Nephron (organoid): ENCODE data around the gene KLHL22.

Experiments
- H3K27ac Mint-ChIP-seq, 3 experiments: 2 replicates each; pipeline ENCODE4 v1.8.0; 2020; ENCODE audit warnings: mixed read lengths in 3 of 3, mild to moderate bottlenecking in 2 of 3, moderate library complexity in 1 of 3
- H3K27me3 Mint-ChIP-seq: 2 replicates; pipeline ENCODE4 v1.8.0; 2021; ENCODE audit warnings: low read depth, mild to moderate bottlenecking, moderate library complexity, mixed read lengths
- H3K36me3 Mint-ChIP-seq: 2 replicates; pipeline ENCODE4 v1.8.0; 2020; ENCODE audit warnings: low read depth, mixed read lengths
- H3K4me1 Mint-ChIP-seq: 2 replicates; pipeline ENCODE4 v1.8.0; 2020; ENCODE audit warnings: mixed read lengths
- H3K4me3 Mint-ChIP-seq, 3 experiments: 2 replicates each; pipeline ENCODE4 v1.8.0; 2020; ENCODE audit warnings: mild to moderate bottlenecking in 3 of 3, mixed read lengths in 3 of 3, moderate library complexity in 2 of 3
- H3K9me3 Mint-ChIP-seq: 2 replicates; pipeline ENCODE4 v1.8.0; 2020; ENCODE audit warnings: mixed read lengths
- CTCF ChIP-seq, 3 experiments: fragments of 200-600 bp; sonication (generic); IDR thresholded peaks; one replicate each; pipeline ENCODE4 v1.5.0; 2021; ENCODE audit warnings: antibody characterized with exemption in 3 of 3; ENCODE audit not compliant: unreplicated experiment in 3 of 3

KLHL22 gene

GRCh38 chr22:20406686-20407408, 88.7 kb downstream of the KLHL22 start:
- Mint-ChIP-seq H3K36me3 (peaks cover 49% of the 10 kb centered on the region), H3K9me3 (no peaks in the 10 kb centered on the region), H3K27ac (no peak overlapping the region), H3K4me1 (no peaks in the 10 kb centered on the region), H3K4me3 (no peak overlapping the region), H3K27me3 (no peaks in the 10 kb centered on the region)
- no peak for TF ChIP-seq CTCF (IDR thresholded peaks at IDR 0.05; ENCODE audit: unreplicated experiment in 3 of 3)

- no peak overlapping the region for H3K4me3 Mint-ChIP-seq
- H3K36me3 Mint-ChIP-seq, result peaks cover 54% of the 10 kb centered on the region
- H3K4me1 Mint-ChIP-seq, result no peaks in the 10 kb centered on the region
- H3K9me3 Mint-ChIP-seq, result no peaks in the 10 kb centered on the region
- no peaks in the 10 kb centered on the region for H3K27me3 Mint-ChIP-seq
- no peak overlapping the region for H3K27ac Mint-ChIP-seq
- TF ChIP-seq CTCF (IDR thresholded peaks at IDR 0.05; ENCODE audit: unreplicated experiment in 3 of 3), result no peak
These were observed 89.5 kb downstream of the KLHL22 start for GRCh38 chr22:20405931-20406685.

GRCh38 chr22:20405291-20405930, 90.2 kb downstream of the KLHL22 start:
- Mint-ChIP-seq H3K4me3 (no peak overlapping the region), H3K9me3 (no peaks in the 10 kb centered on the region), H3K27ac (no peak overlapping the region), H3K27me3 (no peaks in the 10 kb centered on the region), H3K4me1 (no peaks in the 10 kb centered on the region), H3K36me3 (peaks cover 57% of the 10 kb centered on the region)
- TF ChIP-seq CTCF (IDR thresholded peaks at IDR 0.05; ENCODE audit: unreplicated experiment in 3 of 3), result no peak

- no peak overlapping the region for H3K4me3 Mint-ChIP-seq
- H3K36me3 Mint-ChIP-seq, result peaks cover 59% of the 10 kb centered on the region
- no peak overlapping the region for H3K27ac Mint-ChIP-seq
- H3K4me1 Mint-ChIP-seq, result peaks cover 1% of the 10 kb centered on the region
- no peaks in the 10 kb centered on the region for H3K9me3 Mint-ChIP-seq
- TF ChIP-seq CTCF (IDR thresholded peaks at IDR 0.05; ENCODE audit: unreplicated experiment in 3 of 3), result no peak
- H3K27me3 Mint-ChIP-seq, result peaks cover under 1% of the 10 kb centered on the region
These were observed 90.7 kb downstream of the KLHL22 start for GRCh38 chr22:20404881-20405280.

GRCh38 chr22:20403779-20404140, 91.8 kb downstream of the KLHL22 start:
- peaks cover 8% of the 10 kb centered on the region for H3K4me1 Mint-ChIP-seq
- H3K4me3 Mint-ChIP-seq, result no peak overlapping the region
- no peaks in the 10 kb centered on the region for H3K9me3 Mint-ChIP-seq
- no peak overlapping the region for H3K27ac Mint-ChIP-seq
- H3K27me3 Mint-ChIP-seq, result peaks cover 4% of the 10 kb centered on the region
- TF ChIP-seq CTCF (IDR thresholded peaks at IDR 0.05; ENCODE audit: unreplicated experiment in 3 of 3), result no peak
- peaks cover 57% of the 10 kb centered on the region for H3K36me3 Mint-ChIP-seq
